ENCODE results near the gene CUL1. TPM values are rescaled to one million over a fixed set of nuclear protein-coding genes. Genes with fewer than 3 reads are reported as not detected.

CUL1 gene
- total and polyA plus RNA-seq, 2 donors (not counting 3 experiments of a cell fraction or from before 2014, with no cell fraction given): 25.7 to 50.2 TPM

- no peak overlapping the region for H3K4me3 ChIP-seq (replicated peaks in 1 of 3; ENCODE audit: insufficient read depth in 1 of 3, low read depth in 1 of 3, low read length in 3 of 3)
- dilution Hi-C loops (cut with MboI; ENCODE audit: extremely low pct_ligation_motif_present, low sequenced_read_pairs) (no loop called here), intact Hi-C loops (cut with micrococcal nuclease) (loop anchor here (2.0 to 10.0 kb wide), 2 partner anchors 72 to 198 kb away; no protein-coding TSS in a partner anchor)
- H3K36me3 ChIP-seq (ENCODE audit: control insufficient read depth in 2 of 2, extremely low read depth in 1 of 2, insufficient read depth in 2 of 2, low read length in 2 of 2): peaks cover 0 to 12% of the 10 kb centered on the region in 2 experiments
- no TSS peak for BruUV-seq (replicated peaks)
- ChIA-PET POLR2A (no interaction called here), CTCF (interaction anchor here (0.6 to 1.4 kb wide), 4 partner anchors 12 to 316 kb away, joined by 3 to 4 read pairs (median 3); no protein-coding TSS in a partner anchor)
- TF ChIP-seq EZH2 (IDR thresholded peaks at IDR 0.05; ENCODE audit: borderline replicate concordance, low read depth, low read length, severe bottlenecking) (no peak), FOS (IDR thresholded peaks at IDR 0.05; ENCODE audit: borderline replicate concordance, insufficient read depth, low read length) (peak; percentile 96), POLR2A (IDR thresholded peaks at IDR 0.05; ENCODE audit: low read depth, low read length) (no peak), GATA2 (IDR thresholded peaks at IDR 0.05; ENCODE audit: insufficient read depth, insufficient read length, low read depth, low read length) (no peak), MAX (IDR thresholded peaks at IDR 0.05; ENCODE audit: insufficient read depth, insufficient read length) (no peak), CTCF (IDR thresholded peaks at IDR 0.05; ENCODE audit: extremely low read depth in 1 of 2, insufficient read depth in 1 of 2, low read depth in 1 of 2, low read length in 2 of 2) (no peak), MYC (IDR thresholded peaks at IDR 0.05; ENCODE audit: low read depth, low read length) (no peak), POLR2AphosphoS5 (IDR thresholded peaks at IDR 0.05; ENCODE audit: insufficient read depth, low read depth, low read length) (peak; percentile 59), JUN (IDR thresholded peaks at IDR 0.05; ENCODE audit: borderline replicate concordance, insufficient read depth, insufficient read length, low read depth) (peak; percentile 86)
- DNase-seq (ENCODE audit: low read depth, low spot score): peak; percentile 79
- no peak overlapping the region for H3K9ac ChIP-seq (replicated peaks; ENCODE audit: extremely low read depth, insufficient read depth, low read length)
- H3K27ac ChIP-seq (ENCODE audit: insufficient read depth, low read depth, low read length): peak overlapping the region; percentile 47
- H3K4me2 ChIP-seq (ENCODE audit: insufficient read depth, low read length): no peak overlapping the region
- H3K9me3 ChIP-seq (replicated peaks; ENCODE audit: control insufficient read depth, insufficient read depth, low read length): no peaks in the 10 kb centered on the region
- H4K20me1 ChIP-seq (replicated peaks; ENCODE audit: control insufficient read depth, extremely low read depth, insufficient read depth, low read length): no peaks in the 10 kb centered on the region
- H3K4me1 ChIP-seq (ENCODE audit: control insufficient read depth, extremely low read depth, insufficient read depth, low read length): peaks cover 10% of the 10 kb centered on the region
- FAIRE-seq: peak; percentile 94
- H3K9me1 ChIP-seq (replicated peaks; ENCODE audit: control insufficient read depth, extremely low read depth, insufficient read depth, low read length): no peaks in the 10 kb centered on the region
- no peak overlapping the region for H2AFZ ChIP-seq (ENCODE audit: low read depth, low read length)
- peaks cover 4% of the 10 kb centered on the region for H3K79me2 ChIP-seq (ENCODE audit: control insufficient read depth, insufficient read depth, low read length)
- H3K27me3 ChIP-seq (ENCODE audit: control insufficient read depth in 2 of 2, insufficient read depth in 2 of 2, low read length in 2 of 2): no peaks in the 10 kb centered on the region
Measured at GRCh38 chr7:148772297-148773089, 73.8 kb downstream of the CUL1 start.
